Muscle of leg (tissue), 11 donors: Measurements from ENCODE around the gene RCVRN. TPM values are rescaled to one million over a fixed set of nuclear protein-coding genes. Genes with fewer than 3 reads are reported as not detected.

ENCODE experiments used
- DNase-seq: peaks from one replicate; pipeline ENCODE4 v3.0.0; 2013
- H3K27ac ChIP-seq: one replicate; pipeline ENCODE4 v1.5.1; 2013; ENCODE audit warnings: mild to moderate bottlenecking, low read length, control low read depth
- H3K27me3 ChIP-seq: one replicate; pipeline ENCODE4 v1.6.1; 2013; ENCODE audit warnings: low read length; ENCODE audit not compliant: control insufficient read depth, insufficient read depth
- H3K36me3 ChIP-seq: one replicate; pipeline ENCODE4 v1.6.1; 2013; ENCODE audit warnings: low read length; ENCODE audit not compliant: control insufficient read depth, insufficient read depth
- H3K4me1 ChIP-seq: one replicate; pipeline ENCODE4 v1.6.1; 2013; ENCODE audit warnings: low read length; ENCODE audit not compliant: control insufficient read depth, insufficient read depth
- H3K4me3 ChIP-seq: one replicate; pipeline ENCODE4 v1.5.1; 2013; ENCODE audit warnings: low read length, control low read depth
- H3K9me3 ChIP-seq: replicated peaks from 2 replicates; pipeline ENCODE4 v1.6.1; 2013; ENCODE audit warnings: low read depth, low read length; ENCODE audit not compliant: control insufficient read depth
- WGBS: methylation state at CpG from one replicate; pipeline ENCODE4 v1.1.5; 2013; ENCODE audit warnings: missing lambda C conversion rate; ENCODE audit not compliant: insufficient coverage; 5-methylcytosine and 5-hydroxymethylcytosine counted together
- polyA plus RNA-seq, 8 donors: library from polyadenylated mRNA; unstranded; fragments of 120-200 nt; gene quantifications; one replicate each; pipeline versions ENCODE4 v1.2.1 to v1.2.3, GENCODE V29; 2013; ENCODE audit warnings: inconsistent platforms in 1 of 8, low replicate concordance in 1 of 8; ENCODE audit not compliant: insufficient read length in 8 of 8, insufficient read depth in 1 of 8
- total RNA-seq: library from RNA; stranded (reverse); fragments of 120-200 nt; gene quantifications from one replicate; pipeline ENCODE4 v1.2.4, GENCODE V29; 2013

Gene RCVRN
- total and polyA plus RNA-seq, 9 donors = 0.13 to 1.1 (median 0.60) TPM

DNA sequence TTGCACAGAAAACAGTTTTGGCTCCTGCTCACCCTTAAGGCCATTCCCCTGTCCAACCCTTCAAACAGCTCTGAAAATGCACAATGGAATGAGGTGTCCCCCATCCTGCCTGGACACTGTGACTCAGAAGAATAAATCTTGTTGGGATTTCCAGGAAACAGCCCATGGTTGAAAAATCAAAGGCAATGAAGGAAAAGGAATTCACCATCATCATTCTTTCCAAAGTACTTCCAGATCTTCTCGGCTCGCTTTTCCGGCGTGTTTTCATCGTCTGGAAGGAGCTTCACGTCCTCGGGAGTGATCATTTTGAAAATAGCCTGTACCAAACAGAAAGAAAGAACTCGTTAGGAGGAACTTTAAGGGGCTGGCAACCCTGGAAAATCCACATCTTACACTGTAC lies 4.3 kb downstream of the RCVRN start:
- Histone ChIP-seq H3K9me3 (no peaks in the 10 kb centered on the region), H3K27ac (peak overlapping the region; percentile 65), H3K4me1 (peaks cover 10% of the 10 kb centered on the region), H3K27me3 (peaks cover 8% of the 10 kb centered on the region), H3K4me3 (no peak overlapping the region), H3K36me3 (no peaks in the 10 kb centered on the region)
- no CpG with 5 or more reads among the region's 8 CpGs for WGBS
- peak; percentile 90 for DNase-seq

DNA sequence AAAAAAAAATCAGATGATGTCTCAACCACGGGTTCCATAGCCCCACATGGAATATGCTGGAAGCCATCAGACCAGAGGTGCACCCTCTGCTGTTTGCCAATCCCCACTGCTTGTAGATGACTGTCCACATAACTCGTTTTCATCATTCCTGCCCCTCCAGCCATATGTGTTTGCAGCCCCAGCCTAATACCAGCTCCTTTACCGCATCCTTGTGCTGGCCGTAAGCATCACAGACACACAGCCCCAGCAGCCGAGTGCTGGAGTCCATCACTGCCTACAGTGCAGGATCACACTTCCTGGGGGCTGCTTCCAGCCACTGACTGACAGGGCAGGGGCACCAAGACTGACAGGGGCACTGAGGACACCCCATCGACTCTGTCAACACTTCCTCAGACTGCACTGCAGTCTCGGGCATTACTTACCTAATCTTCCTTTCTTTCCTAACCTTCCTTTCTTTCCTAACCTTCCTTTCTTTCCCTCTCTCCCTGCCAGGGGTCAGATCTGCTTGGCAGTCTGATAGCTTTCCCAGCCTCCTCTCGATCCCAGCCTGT lies 5.0 kb downstream of the RCVRN start:
- Histone ChIP-seq H3K4me3 (no peak overlapping the region), H3K27me3 (peaks cover 8% of the 10 kb centered on the region), H3K27ac (peak overlapping the region; percentile 65), H3K9me3 (no peaks in the 10 kb centered on the region), H3K4me1 (peaks cover 10% of the 10 kb centered on the region), H3K36me3 (no peaks in the 10 kb centered on the region)
- no peak for DNase-seq
- 35% methylated on average over 8 of the region's 8 CpGs for WGBS

DNA sequence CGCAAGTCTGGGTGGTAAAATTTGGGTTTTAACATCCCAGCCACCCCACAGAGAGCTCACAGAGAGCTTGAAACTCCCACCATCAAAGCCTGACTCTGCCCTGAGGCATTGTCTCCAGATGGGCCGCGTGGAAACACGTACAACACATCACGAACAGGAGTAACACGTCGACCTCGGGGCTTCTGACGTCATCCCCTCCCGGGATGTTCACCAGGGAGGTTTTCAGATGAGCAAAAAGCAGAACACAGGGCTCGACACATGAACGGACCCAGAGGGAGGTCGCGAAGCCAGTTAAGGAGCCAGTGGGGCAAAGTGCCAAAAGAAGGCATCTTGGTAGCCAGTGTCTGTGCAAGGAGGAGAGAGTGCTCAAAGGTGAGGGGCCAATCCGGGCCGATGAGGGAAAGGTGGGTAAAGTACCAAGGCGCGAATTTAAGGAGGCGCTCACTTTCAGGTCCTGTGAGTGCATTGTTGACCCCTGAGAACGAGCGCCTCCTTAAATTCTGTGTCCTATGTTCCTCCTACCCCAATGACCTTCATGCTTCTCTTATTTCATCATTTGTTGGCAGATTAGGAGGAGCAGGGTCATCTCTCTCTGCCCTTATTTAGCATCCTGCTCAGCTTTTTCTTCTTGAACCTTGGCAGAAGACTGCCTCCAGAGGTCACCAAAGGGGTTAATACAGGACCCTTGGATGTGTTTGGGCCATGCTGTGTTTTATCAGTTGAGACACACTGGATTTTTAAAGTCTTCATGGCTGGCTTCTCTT lies 5.6 kb downstream of the RCVRN start:
- Histone ChIP-seq H3K36me3 (no peaks in the 10 kb centered on the region), H3K4me3 (no peak overlapping the region), H3K4me1 (peaks cover 10% of the 10 kb centered on the region), H3K9me3 (peaks cover 6% of the 10 kb centered on the region), H3K27me3 (peaks cover 10% of the 10 kb centered on the region), H3K27ac (no peak overlapping the region)
- no peak for DNase-seq
- WGBS = 61% methylated on average over 10 of the region's 21 CpGs

DNA sequence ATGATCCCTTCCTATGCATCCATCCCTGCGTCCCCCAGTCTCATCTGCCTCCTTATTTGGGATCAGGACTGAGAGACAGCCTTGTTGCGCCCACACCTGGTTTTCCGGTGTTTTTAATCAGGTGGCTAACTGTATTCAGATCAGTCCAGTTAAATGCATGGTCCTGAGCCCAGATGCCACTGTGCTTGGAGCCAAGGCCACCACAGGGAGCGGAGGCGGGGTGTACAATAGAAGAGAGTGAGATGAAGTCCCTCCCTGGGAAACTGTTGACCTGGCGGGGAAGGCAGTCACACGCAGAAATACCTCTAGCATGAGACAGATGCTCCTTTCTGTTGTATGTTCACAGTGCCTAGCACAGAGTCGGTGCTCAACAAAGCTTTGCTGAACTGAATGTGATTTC lies 6.3 kb downstream of the RCVRN start:
- Histone ChIP-seq H3K27me3 (peaks cover 10% of the 10 kb centered on the region), H3K36me3 (no peaks in the 10 kb centered on the region), H3K4me3 (no peak overlapping the region), H3K4me1 (peaks cover 10% of the 10 kb centered on the region), H3K9me3 (peaks cover 8% of the 10 kb centered on the region), H3K27ac (no peak overlapping the region)
- DNase-seq = no peak
- 92% methylated on average over 7 of the region's 8 CpGs for WGBS

DNA sequence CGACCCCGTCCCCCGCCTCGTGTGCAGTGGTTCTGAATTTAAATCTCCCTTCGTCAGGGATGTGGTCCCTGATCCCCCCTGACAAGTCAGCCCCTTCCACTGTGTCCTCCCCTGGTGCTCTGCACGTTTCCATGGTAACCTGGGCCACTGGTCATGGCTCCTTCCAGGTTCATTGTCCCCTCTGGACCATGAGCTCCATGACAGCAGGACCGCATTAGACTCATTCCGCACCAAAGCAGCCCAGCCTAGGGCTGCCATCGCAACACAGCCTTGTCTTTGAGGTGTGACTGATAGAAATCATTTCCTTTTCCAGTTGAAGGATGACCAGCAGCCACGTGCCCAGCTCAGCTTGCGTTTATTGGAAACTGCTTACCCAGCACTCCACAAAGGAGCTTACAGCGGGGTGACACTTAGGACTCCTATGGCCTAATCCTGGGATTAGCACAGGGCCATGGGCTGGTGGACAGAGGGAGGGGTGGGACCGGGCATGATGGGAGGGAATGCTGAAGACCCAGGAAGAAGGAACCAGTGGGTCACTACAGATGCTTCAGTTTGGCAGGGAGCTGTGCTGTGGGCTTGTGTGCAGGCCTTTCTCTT lies 7.6 kb downstream of the RCVRN start:
- H3K9me3 ChIP-seq = peaks cover 8% of the 10 kb centered on the region
- WGBS = 70% methylated on average over 12 of the region's 13 CpGs
- no peaks in the 10 kb centered on the region for H3K36me3 ChIP-seq
- H3K4me1 ChIP-seq = peaks cover 10% of the 10 kb centered on the region
- H3K4me3 ChIP-seq = no peak overlapping the region
- no peak for DNase-seq
- peaks cover 10% of the 10 kb centered on the region for H3K27me3 ChIP-seq
- H3K27ac ChIP-seq = no peak overlapping the region

DNA sequence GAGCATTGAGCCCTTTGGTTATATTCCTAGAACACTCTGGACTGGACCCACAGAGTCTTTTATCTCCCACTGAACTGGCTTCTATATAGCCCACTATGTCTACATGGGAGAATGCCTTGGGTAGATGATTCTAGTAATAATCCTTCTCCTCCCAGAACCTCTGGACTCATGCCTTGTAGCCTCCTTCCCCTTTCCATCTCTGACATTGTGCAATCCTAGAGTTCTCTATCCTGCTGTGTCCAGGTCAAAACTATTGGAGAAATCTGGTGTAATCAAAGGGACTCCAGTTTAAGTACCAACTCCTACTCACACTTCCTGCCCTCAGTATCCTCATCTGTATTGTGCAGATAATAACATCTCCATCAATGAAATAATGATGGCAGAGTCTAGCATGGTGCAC lies 9.1 kb downstream of the RCVRN start:
- H3K4me3 ChIP-seq = no peak overlapping the region
- H3K27ac ChIP-seq = no peak overlapping the region
- H3K4me1 ChIP-seq = peaks cover 5% of the 10 kb centered on the region
- no peaks in the 10 kb centered on the region for H3K36me3 ChIP-seq
- DNase-seq = no peak
- H3K9me3 ChIP-seq = peaks cover 8% of the 10 kb centered on the region
- peaks cover 10% of the 10 kb centered on the region for H3K27me3 ChIP-seq

DNA sequence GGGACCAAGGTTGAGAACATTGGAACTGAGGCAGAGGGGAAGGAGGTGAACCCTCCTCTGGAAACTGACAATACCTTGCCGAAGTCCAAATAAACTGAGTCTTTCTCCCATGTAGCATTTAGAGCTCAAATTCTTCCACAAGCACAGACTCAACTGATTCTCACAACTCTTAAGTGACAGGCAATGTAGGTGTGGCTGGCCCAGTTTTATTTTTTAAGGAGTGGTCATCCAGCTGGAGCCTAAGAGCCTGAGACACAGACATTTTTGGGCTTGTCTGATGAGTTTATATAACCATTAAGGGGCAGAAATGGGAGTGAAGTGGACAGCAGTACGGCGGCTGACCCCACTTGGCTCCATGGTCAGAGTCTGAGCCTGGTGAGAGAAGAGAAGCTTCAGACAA lies 10.8 kb downstream of the RCVRN start:
- no peaks in the 10 kb centered on the region for H3K36me3 ChIP-seq
- H3K27me3 ChIP-seq = peaks cover 10% of the 10 kb centered on the region
- no peak overlapping the region for H3K4me3 ChIP-seq
- no peaks in the 10 kb centered on the region for H3K4me1 ChIP-seq
- peaks cover 8% of the 10 kb centered on the region for H3K9me3 ChIP-seq
- no peak overlapping the region for H3K27ac ChIP-seq
- no peak for DNase-seq
- WGBS = 100% methylated on average over 2 of the region's 3 CpGs

DNA sequence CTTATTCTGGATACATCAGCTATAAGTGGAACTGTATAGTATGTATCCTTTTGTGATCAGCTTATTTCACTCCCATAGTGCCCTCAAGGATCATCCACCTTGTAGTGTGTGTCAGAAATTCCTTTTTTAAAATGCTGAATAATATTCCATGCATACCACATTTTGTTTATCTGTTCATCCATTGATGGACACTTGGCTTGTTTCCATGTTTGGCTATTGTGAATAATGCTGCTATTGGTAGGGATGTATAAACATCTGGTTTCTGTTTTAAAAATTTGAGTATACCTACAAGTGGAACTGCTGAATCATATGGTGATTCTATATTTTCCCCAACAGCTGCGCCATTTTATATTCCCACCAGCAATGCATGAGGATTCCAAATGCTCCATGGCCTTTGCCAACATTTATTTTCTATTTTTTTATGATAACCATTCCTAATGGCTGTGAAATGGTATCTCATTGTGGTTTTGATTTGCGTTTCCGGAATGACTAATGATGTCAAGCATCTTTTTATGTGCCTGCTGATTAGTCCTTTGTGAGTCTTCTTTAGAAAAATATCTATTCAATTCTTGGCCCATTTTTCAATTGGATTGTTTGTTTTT lies 11.6 kb downstream of the RCVRN start:
- Histone ChIP-seq H3K36me3 (no peaks in the 10 kb centered on the region), H3K4me3 (no peak overlapping the region), H3K27ac (no peak overlapping the region), H3K27me3 (peaks cover 8% of the 10 kb centered on the region), H3K9me3 (peaks cover 8% of the 10 kb centered on the region), H3K4me1 (no peaks in the 10 kb centered on the region)
- no CpG with 5 or more reads among the region's 3 CpGs for WGBS
- DNase-seq = no peak

DNA sequence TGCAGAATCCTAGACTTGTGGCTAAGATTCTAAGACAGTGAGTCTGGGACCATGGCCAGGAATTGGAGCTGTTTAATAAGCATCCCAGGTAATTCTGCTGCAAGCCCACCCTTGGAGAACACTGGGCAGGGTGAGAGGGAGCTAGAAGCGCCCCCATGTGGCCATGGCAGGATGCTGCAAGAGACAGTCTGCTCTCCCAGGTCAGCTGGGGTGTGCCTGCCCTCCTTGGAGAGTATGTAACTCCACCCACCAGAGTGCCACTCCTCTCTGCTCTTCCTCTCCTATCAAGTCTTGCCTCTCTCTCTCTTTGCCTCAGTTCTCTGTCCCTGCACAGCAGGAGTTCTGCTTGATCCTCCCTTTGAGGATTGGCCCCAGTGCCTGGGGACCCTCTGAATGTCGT lies 14.9 kb downstream of the RCVRN start:
- 29% methylated on average over 2 of the region's 2 CpGs for WGBS
- H3K4me3 ChIP-seq = no peak overlapping the region
- no peak overlapping the region for H3K27ac ChIP-seq
- peaks cover 8% of the 10 kb centered on the region for H3K9me3 ChIP-seq
- peaks cover 5% of the 10 kb centered on the region for H3K27me3 ChIP-seq
- no peaks in the 10 kb centered on the region for H3K36me3 ChIP-seq
- H3K4me1 ChIP-seq = no peaks in the 10 kb centered on the region
- no peak for DNase-seq

DNA sequence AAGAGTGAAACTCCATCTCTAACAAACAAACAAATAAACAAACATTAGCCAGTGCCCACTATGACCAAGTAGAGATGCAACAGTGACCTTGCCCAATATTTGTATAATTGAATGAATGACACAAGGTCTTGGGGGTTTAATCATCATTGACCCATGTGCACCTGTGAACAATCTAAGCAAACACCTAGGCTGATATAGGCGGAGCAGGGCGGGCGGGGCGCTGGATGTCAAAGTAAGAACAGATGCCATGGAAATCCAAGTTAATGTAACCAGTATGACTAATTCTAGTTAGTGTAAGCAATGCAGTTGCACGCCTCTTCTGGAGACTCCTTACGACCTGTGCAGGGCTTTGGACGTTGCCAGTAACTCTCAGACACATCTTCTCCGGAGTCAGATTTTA lies 17.6 kb downstream of the RCVRN start:
- Histone ChIP-seq H3K4me3 (no peak overlapping the region), H3K4me1 (no peaks in the 10 kb centered on the region), H3K36me3 (no peaks in the 10 kb centered on the region), H3K9me3 (peaks cover 4% of the 10 kb centered on the region), H3K27ac (no peak overlapping the region), H3K27me3 (peaks cover 3% of the 10 kb centered on the region)
- DNase-seq = no peak
- 82% methylated on average over 8 of the region's 8 CpGs for WGBS
